ENCODE data around the gene DNPH1.

DNPH1 gene

DNA sequence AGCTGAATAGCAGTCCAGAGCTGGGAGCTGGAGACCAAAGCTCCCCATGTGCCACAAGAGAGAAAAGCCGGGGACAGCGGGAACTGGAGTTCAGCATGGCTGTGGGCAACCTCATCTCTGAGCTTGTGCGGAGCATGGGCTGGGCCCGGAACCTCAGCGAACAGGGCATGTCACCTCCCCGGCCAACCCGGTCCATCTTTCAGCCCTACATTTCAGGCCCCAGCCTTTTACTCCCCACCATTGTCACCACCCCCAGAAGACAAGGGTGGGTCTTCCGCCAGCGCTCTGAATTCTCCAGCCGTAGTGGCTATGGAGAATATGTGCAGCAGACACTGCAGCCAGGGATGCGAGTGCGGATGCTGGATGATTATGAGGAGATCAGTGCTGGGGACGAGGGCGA, 43.3 kb downstream of the DNPH1 start:
- H3K27ac ChIP-seq, result peak overlapping the region; percentile 47
- DNase-seq (ENCODE audit: low read depth, low spot score), result no peak

DNA sequence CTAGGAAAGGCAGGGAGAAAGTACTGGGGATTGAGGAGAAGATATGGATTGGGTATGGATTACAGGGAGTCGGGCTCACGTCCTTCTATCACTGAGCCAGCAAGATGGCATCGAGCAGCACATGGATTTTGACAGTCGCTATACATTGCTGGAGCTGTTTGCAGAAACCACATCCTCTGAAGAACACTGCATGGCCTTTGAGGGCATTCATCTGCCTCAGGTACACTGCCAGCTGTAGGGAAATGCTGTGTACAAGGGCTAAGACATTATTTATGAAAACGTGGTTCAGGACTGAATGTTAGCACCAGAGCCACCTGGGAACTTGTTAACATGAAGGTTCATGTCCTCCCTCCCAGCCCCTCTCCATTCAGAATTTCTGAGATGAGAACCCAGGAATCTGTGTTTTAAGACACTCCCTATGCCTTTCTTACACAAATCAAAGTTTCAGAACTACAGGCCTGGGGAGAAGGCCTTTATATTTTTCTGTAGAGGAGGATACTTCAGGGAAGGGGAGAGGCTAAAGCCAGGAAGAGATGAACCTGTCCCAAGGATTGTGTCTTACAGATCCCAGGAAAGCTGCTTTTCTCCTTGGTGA, 43.8 kb downstream of the DNPH1 start:
- H3K27ac ChIP-seq, result no peak overlapping the region
- no peak for DNase-seq (ENCODE audit: low read depth, low spot score)

GRCh38 chr6:43184268-43184985, 44.9 kb downstream of the DNPH1 start:
- DNase-seq (ENCODE audit: low read depth, low spot score), result no peak

DNA sequence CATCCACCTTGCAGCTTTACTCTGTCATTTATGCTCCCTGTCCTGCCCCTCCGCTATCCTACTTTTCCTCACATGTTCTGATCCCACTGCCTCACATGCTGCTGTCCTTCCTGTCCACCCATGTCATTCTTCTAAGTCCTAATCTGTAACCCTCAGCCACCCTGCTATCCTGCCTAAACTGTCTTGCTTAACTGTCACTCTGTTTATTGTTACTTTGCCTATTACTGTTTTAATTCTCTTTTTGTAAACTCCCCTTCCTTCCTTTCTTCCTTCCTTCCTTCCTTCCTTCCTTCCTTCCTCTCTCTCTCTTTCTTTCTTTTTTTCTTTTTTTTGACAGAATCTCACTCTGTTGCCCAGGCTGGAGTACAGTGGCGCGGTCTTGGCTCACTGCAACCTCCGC, 45.8 kb downstream of the DNPH1 start:
- H3K27ac ChIP-seq, result no peak overlapping the region

More at GRCh38 chr6:43184268-43184985, 44.9 kb downstream of the DNPH1 start:
- H3K27ac ChIP-seq, result no peak overlapping the region

DNA sequence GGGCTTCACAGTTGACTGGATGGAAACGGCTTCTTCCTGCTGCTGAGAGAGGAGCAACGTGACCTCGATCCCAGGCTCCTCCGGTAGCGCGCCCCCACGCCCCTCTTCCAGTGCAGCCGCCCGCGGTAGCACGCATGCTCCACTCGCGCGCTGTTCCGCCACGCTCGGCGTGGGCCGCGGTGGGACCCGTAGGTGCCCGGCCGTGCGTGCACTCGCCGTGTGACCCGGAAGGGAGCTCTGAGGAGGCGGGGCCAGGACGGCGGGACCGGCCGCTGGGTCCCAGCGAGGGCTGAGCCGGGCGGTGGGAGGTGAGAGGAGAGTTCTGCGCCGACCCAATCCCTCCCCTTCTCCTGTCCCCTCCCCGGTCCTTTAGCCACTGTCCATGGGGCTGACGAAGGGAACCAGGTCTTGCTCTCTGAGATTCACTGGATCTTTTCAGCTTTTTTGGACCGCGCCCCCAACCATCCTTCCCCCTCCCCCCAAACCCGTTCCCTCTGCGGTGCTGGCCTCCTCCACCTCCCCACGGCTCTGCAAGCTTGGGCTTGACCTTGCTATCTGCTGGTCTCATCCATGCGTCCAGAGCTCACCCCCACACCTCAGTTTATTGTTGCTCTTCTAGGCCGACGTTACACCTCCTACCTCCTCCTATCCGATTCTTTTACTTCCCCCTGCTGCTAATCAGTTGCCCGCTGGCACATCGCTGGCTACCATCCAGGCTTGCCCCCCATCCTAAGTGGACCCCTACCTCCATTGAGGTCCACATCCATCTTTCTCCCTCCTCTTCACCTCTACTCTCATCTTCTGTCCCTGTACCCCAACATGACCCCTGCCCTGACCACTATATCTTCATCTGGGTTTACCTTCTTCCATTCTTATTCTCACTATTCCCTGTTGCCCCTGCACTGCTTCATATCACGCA, 47.1 kb downstream of the DNPH1 start, which contains the start of gene CUL9:
TSS of gene CUL9 (plus strand) at position 255 of the 919 bp plus-strand sequence. CDS start 2,115 bp downstream, outside the sequence.
- DNase-seq (ENCODE audit: low read depth, low spot score), result no peak
- H3K27ac ChIP-seq, result peak within 1 kb of the TSS; percentile 55

More for the DNA sequence above, 45.8 kb downstream of the DNPH1 start:
- DNase-seq (ENCODE audit: low read depth, low spot score), result no peak

GRCh38 chr6:43181621-43181941, 47.7 kb downstream of the DNPH1 start:
- no peak for DNase-seq (ENCODE audit: low read depth, low spot score)
- H3K27ac ChIP-seq, result peak overlapping the region; percentile 55

GRCh38 chr6:43180985-43181384, 48.3 kb downstream of the DNPH1 start:
- no peak for DNase-seq (ENCODE audit: low read depth, low spot score)
- H3K27ac ChIP-seq, result peak overlapping the region; percentile 55

- H3K27ac ChIP-seq, result no peak overlapping the region
- DNase-seq (ENCODE audit: low read depth, low spot score), result no peak
These were observed 49.2 kb downstream of the DNPH1 start for GRCh38 chr6:43180058-43180457.

DNA sequence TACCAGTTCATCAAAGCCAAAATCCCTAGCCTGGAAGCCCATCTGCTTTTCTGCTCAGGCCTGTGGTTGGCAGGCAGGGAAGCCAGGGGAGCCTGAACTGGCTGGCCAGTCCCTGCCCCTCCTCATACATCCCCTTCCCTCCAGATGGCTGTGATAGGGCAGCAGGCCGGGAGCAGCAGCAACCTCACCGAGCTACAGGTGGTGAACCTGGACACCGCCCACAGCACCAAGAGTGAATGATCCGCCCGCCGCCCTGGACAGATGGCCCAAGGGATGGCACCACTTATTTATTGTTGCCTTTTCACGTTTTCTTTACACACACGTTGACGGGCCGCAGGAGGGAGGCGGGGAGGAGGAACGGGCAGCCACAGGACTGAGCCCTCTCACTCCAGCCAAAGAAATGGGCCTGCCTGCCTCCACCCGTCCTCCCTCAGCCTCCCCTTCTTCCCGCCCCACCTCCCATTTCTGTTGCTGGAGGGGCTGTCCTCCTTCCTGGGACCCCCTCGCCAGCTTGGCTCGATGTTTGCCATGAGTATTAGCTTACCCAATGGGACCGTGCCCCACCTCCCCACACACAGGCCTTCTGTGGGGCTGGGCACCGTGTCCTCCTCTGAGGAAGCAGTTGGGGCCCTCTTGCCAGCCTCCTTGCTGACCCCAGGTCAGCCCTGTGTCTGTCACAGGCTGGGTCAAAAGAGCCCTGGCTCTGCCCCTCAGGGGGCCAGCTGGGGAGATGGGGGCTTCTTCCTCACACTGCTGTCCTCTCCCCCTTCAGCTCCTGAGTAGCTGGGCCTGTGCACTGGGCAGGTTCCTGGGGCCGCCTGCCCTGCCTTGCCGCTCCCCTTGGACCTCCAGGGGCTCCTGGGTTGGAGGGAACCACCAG, 50.1 kb downstream of the DNPH1 start:
- DNase-seq (ENCODE audit: low read depth, low spot score), result no peak
- no peak overlapping the region for H3K27ac ChIP-seq

- no peak for DNase-seq (ENCODE audit: low read depth, low spot score)
- H3K27ac ChIP-seq, result no peak overlapping the region
These were observed 51.1 kb downstream of the DNPH1 start for GRCh38 chr6:43178150-43178549.

DNA sequence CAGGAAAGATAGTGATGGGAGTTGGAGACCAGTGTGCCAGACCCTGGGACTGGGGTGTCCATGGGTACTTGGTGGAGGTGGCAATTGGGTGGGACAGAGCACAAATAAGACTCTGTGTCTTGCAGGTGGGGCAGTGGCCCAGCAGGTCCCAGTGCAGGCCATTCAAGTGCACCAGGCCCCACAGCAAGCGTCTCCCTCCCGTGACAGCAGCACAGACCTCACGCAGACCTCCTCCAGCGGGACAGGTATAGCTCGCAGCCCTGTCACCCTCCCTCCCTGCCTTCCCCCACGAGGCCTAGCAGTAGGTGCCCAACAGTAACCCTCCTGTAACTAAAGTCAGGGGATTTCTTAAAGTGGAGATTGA, 52.9 kb downstream of the DNPH1 start:
- no peak for DNase-seq (ENCODE audit: low read depth, low spot score)
- H3K27ac ChIP-seq, result no peak overlapping the region

- DNase-seq (ENCODE audit: low read depth, low spot score), result no peak
- H3K27ac ChIP-seq, result no peak overlapping the region
These were observed 53.4 kb downstream of the DNPH1 start for GRCh38 chr6:43175676-43176422.

Data from epithelial cell of prostate (primary cell).